Calu3 (cell line): Measurements from ENCODE around the gene FMN1. TPM values are rescaled to one million over a fixed set of nuclear protein-coding genes. Genes with fewer than 3 reads are reported as not detected.

Experiments used
- BruUV-seq: library from RNA; stranded (reverse); fragments of 400-500 nt; replicated peaks from 2 replicates; lab custom pipeline; 2021; lab: Mats Ljungman, UMichigan
- CTCF ChIA-PET: fragments of 300-600 bp; sonication (Branson Sonifier 250); formaldehyde crosslinking; loops from one replicate; lab custom pipeline; 2022; ENCODE audit warnings: antibody characterized with exemption; lab: Charles Lee
- DNase-seq: peaks from one replicate; pipeline ENCODE4 v3.0.0; 2022
- H3K27ac Mint-ChIP-seq: one replicate; pipeline ENCODE4 v1.8.0; 2022; ENCODE audit warnings: mixed read lengths; ENCODE audit not compliant: unreplicated experiment
- H3K27me3 Mint-ChIP-seq: one replicate; pipeline ENCODE4 v1.8.0; 2022; ENCODE audit warnings: mixed read lengths; ENCODE audit not compliant: unreplicated experiment
- H3K36me3 Mint-ChIP-seq: one replicate; pipeline ENCODE4 v1.8.0; 2022; ENCODE audit warnings: mild to moderate bottlenecking, moderate library complexity, mixed read lengths; ENCODE audit not compliant: insufficient read depth, unreplicated experiment
- H3K4me1 Mint-ChIP-seq: one replicate; pipeline ENCODE4 v1.8.0; 2022; ENCODE audit warnings: mild to moderate bottlenecking, low read depth, mixed read lengths; ENCODE audit not compliant: unreplicated experiment
- H3K4me3 Mint-ChIP-seq: one replicate; pipeline ENCODE4 v1.8.0; 2022; ENCODE audit warnings: mild to moderate bottlenecking, low read depth, moderate library complexity, mixed read lengths; ENCODE audit not compliant: unreplicated experiment
- H3K9me3 Mint-ChIP-seq: one replicate; pipeline ENCODE4 v1.8.0; 2022; ENCODE audit warnings: low read depth, mixed read lengths; ENCODE audit not compliant: unreplicated experiment
- intact Hi-C: fragments of 100-400 bp; cut with micrococcal nuclease; formaldehyde crosslinking; loops from one replicate; pipeline ENCODE4 v1.10.0; 2022; ENCODE audit not compliant: unreplicated experiment
- total RNA-seq: library from RNA; stranded (reverse); gene quantifications from 2 replicates; pipeline ENCODE4 v1.2.3, GENCODE V29; 2022
- TF ChIP-seq, protein P1 (sequence below): fragments of 200-600 bp; IDR thresholded peaks from one replicate; pipeline ENCODE4 v1.8.0; 2022; ENCODE audit warnings: antibody characterized with exemption; ENCODE audit not compliant: unreplicated experiment

FMN1 gene
- total RNA-seq, 1 experiment from 2014 or later, result 7.1 TPM

DNA sequence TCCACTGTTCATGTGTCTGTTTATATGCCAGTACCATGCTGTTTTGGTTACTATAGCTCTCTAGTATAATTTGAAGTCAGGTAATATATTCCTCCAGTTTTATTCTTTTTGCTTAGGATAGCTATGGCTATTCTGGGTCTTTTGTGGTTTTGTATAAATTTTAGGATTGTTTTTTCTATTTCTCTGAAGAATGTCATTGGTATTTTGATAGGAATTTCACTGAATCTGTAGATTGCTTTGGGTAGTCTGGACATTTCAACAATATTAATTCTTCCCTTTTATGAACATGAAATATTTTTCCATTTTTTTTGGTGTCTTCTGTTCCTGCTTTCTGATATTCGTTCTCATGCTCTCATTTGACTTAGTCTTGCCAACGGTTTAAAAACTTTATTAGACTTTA is 437.1 kb downstream of the FMN1 start:
- BruUV-seq, result no TSS peak
- Mint-ChIP-seq H3K36me3 (no peaks in the 10 kb centered on the region), H3K4me1 (no peaks in the 10 kb centered on the region), H3K27me3 (no peaks in the 10 kb centered on the region), H3K9me3 (no peaks in the 10 kb centered on the region), H3K27ac (no peak overlapping the region), H3K4me3 (no peak overlapping the region)
- intact Hi-C loops, result no loop called here
- DNase-seq, result no peak
- TF ChIP-seq, protein P1, sequence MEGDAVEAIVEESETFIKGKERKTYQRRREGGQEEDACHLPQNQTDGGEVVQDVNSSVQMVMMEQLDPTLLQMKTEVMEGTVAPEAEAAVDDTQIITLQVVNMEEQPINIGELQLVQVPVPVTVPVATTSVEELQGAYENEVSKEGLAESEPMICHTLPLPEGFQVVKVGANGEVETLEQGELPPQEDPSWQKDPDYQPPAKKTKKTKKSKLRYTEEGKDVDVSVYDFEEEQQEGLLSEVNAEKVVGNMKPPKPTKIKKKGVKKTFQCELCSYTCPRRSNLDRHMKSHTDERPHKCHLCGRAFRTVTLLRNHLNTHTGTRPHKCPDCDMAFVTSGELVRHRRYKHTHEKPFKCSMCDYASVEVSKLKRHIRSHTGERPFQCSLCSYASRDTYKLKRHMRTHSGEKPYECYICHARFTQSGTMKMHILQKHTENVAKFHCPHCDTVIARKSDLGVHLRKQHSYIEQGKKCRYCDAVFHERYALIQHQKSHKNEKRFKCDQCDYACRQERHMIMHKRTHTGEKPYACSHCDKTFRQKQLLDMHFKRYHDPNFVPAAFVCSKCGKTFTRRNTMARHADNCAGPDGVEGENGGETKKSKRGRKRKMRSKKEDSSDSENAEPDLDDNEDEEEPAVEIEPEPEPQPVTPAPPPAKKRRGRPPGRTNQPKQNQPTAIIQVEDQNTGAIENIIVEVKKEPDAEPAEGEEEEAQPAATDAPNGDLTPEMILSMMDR, result no peak
- CTCF ChIA-PET, result no interaction called here

DNA sequence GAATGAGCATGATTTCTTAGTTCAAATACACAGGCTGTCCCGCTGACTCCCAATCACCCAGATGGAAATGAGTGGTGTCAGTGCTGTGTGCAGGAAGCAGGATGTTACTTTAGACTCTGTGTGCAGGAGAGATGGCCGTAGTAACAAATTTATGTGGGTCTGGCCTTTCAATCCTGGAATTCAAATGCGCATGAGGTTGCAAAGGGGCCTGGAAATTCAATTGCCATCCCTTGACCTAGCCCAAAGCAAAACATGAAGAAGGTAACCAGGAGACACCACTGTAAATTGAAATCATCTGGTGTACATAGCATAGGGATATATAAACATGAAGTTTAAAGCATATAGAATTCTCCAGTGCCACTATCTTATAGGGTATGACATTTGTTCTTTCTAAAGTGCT is 443.5 kb downstream of the FMN1 start:
- no peak for DNase-seq
- H3K4me3 Mint-ChIP-seq, result no peak overlapping the region
- intact Hi-C loops, result no loop called here
- no TSS peak for BruUV-seq
- H3K27me3 Mint-ChIP-seq, result no peaks in the 10 kb centered on the region
- TF ChIP-seq, protein P1, result no peak
- CTCF ChIA-PET, result no interaction called here
- H3K27ac Mint-ChIP-seq, result no peak overlapping the region
- H3K9me3 Mint-ChIP-seq, result no peaks in the 10 kb centered on the region
- H3K4me1 Mint-ChIP-seq, result no peaks in the 10 kb centered on the region
- no peaks in the 10 kb centered on the region for H3K36me3 Mint-ChIP-seq

DNA sequence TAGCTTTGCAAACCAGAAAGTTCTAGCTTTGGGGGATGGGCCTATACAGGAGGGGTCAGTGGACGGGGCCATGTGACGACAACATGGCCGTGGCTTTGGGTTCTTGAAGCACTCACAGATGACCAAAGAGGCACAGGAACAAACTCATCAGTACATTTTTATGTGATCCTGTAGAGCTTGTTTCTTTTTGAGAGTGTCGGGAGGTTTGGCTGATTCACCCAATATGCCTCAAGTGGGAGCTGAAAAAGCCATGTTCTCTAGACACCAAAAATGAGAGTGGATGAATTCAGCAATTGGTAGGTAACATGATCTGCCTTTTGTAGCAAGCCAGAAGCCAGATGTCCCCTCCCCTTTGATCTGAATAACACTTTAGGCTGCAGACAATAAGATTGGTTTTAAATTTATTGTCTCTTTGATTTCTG is 446.6 kb downstream of the FMN1 start:
- Mint-ChIP-seq H3K9me3 (no peaks in the 10 kb centered on the region), H3K36me3 (no peaks in the 10 kb centered on the region), H3K27ac (no peak overlapping the region), H3K27me3 (no peaks in the 10 kb centered on the region), H3K4me3 (no peak overlapping the region), H3K4me1 (no peaks in the 10 kb centered on the region)
- CTCF ChIA-PET, result no interaction called here
- TF ChIP-seq, protein P1, result no peak
- BruUV-seq, result no TSS peak
- intact Hi-C loops, result no loop called here
- DNase-seq, result no peak

DNA sequence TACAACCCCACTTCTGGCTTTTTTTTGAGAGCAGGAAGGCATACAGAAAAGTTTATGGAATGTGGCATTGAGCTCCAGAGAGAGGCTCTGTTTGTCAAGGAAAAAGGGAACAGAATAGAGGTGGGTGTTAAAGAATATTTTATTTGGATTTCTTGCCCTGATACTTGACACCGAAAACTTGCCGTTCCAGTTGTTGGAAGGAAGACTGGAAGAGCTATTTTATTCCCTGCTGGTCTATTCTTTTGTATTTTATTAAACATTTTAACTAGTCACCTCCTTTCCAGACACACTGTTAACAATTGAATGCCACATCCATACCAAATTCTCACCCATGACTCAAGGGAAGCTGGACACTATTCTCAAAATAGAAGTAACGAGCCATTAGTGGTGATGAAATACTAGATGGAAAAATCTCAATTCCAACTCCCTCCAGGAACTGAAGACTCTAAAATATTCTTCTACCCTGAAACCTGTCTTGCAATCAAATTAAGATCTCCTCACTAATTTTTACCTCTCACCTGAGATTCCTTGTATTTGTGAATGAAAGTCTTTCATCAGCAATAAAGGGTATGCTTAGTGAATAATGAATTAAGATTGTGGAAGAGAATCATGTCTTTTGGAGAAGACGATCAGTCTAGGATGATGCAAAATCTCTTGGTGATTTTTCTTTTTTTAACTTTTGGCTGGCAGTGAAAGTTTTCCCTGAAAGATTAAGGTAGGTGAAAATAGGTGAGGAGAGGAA is 448.2 kb downstream of the FMN1 start:
- no peaks in the 10 kb centered on the region for H3K4me1 Mint-ChIP-seq

More for the DNA sequence above, 448.2 kb downstream of the FMN1 start:
- intact Hi-C loops, result no loop called here
- no peak for DNase-seq
- H3K4me3 Mint-ChIP-seq, result no peak overlapping the region
- no peak overlapping the region for H3K27ac Mint-ChIP-seq
- H3K27me3 Mint-ChIP-seq, result no peaks in the 10 kb centered on the region
- TF ChIP-seq, protein P1, result no peak
- no TSS peak for BruUV-seq
- no peaks in the 10 kb centered on the region for H3K9me3 Mint-ChIP-seq
- H3K36me3 Mint-ChIP-seq, result no peaks in the 10 kb centered on the region
- CTCF ChIA-PET, result no interaction called here
